ENCODE measurements around the gene KCNAB1. TPM values are rescaled to one million over a fixed set of nuclear protein-coding genes. Genes with fewer than 3 reads are reported as not detected.

KCNAB1 gene
- total and polyA plus RNA-seq, 2 donors (not counting 1 experiment from before 2014, with no cell fraction given), result not detected

DNA sequence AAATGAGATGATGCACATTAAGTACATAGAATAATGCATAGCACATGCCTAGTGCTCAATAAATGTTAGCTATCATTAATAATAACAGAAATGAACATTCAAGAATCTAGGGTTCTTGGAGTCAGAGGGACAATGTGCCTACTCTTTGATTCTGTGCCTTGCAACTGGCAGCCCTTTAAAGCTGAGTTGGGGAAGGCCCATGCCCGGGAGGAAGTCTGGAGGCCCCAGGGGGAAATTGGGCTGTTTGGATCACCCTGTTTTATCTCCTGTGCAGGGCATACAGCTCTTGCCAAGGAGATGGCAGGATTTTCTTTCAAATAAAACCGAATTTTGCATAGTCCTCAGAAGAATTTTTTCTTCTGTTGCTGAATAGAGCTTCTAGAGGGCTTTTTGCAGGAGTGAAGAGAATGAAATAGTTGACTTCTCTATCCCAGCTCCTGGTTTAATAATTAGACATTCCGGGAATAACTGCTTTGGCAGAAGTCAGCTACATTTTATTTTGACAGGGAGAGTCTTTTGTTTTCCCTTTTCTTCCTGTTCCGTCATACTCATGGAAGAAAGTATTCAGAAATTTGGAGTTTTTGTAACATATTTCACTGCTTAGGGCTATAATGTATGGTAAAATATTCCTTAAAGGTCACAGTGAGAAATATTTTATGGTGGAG lies 18.0 kb upstream of the KCNAB1 start:
- Histone ChIP-seq H3K9me3 (ENCODE audit: control extremely low read depth in 1 of 3, control insufficient read depth in 2 of 3, insufficient read depth in 1 of 3, low read length in 2 of 3) (peaks cover 0 to 10% (median 0%) of the 10 kb centered on the region in 3 donors), H3K27me3 (replicated peaks in 1 of 4; ENCODE audit: control extremely low read depth in 1 of 4, control insufficient read depth in 3 of 4, insufficient read depth in 4 of 4, low read length in 3 of 4) (peaks cover 0 to 4% (median 0%) of the 10 kb centered on the region in 4 experiments), H3K36me3 (replicated peaks in 1 of 2; ENCODE audit: control extremely low read depth in 1 of 2, control insufficient read depth in 1 of 2, extremely low read depth in 1 of 2, insufficient read depth in 2 of 2, low read length in 1 of 2) (no peaks in the 10 kb centered on the region), H3K4me1 (ENCODE audit: control insufficient read depth in 2 of 2, insufficient read depth in 2 of 2, low read length in 2 of 2) (no peaks in the 10 kb centered on the region), H3K79me2 (ENCODE audit: control insufficient read depth, insufficient read depth, low read length) (no peaks in the 10 kb centered on the region), H2AFZ (ENCODE audit: insufficient read depth, low read depth, low read length, poor library complexity, severe bottlenecking) (no peak overlapping the region), H4K20me1 (ENCODE audit: control insufficient read depth, insufficient read depth, low read length, poor library complexity, severe bottlenecking) (no peaks in the 10 kb centered on the region), H3K4me3 (ENCODE audit: control extremely low read depth in 1 of 5, extremely low read depth in 1 of 5, insufficient read depth in 1 of 5, low read depth in 2 of 5, low read length in 4 of 5) (no peak overlapping the region), H3K4me2 (replicated peaks; ENCODE audit: low read depth, low read length, poor library complexity, severe bottlenecking) (no peak overlapping the region), H3K27ac (ENCODE audit: low read length in 2 of 2) (no peak overlapping the region), H3K9ac (ENCODE audit: low read length) (no peak overlapping the region)
- ATAC-seq (ENCODE audit: low read depth) (no peak), DNase-seq (no peak)
- no peak overlapping the region for H3K27ac Mint-ChIP-seq
- 20% methylated on average over 1 of the region's 4 CpGs for WGBS (ENCODE audit: insufficient coverage)
- H3K4me1 Mint-ChIP-seq, result no peaks in the 10 kb centered on the region
- ChIA-PET CTCF (no interaction called here), POLR2A (no interaction called here)
- no peak overlapping the region for H3K4me3 Mint-ChIP-seq
- peaks cover 8% of the 10 kb centered on the region for H3K27me3 Mint-ChIP-seq
- TF ChIP-seq, protein P1, sequence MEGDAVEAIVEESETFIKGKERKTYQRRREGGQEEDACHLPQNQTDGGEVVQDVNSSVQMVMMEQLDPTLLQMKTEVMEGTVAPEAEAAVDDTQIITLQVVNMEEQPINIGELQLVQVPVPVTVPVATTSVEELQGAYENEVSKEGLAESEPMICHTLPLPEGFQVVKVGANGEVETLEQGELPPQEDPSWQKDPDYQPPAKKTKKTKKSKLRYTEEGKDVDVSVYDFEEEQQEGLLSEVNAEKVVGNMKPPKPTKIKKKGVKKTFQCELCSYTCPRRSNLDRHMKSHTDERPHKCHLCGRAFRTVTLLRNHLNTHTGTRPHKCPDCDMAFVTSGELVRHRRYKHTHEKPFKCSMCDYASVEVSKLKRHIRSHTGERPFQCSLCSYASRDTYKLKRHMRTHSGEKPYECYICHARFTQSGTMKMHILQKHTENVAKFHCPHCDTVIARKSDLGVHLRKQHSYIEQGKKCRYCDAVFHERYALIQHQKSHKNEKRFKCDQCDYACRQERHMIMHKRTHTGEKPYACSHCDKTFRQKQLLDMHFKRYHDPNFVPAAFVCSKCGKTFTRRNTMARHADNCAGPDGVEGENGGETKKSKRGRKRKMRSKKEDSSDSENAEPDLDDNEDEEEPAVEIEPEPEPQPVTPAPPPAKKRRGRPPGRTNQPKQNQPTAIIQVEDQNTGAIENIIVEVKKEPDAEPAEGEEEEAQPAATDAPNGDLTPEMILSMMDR (IDR thresholded peaks at IDR 0.05), result no peak
- no peak for TF ChIP-seq EZH2 (IDR thresholded peaks at IDR 0.05; ENCODE audit: borderline replicate concordance, insufficient read depth, low read depth, low read length, poor library complexity, severe bottlenecking)
- intact Hi-C loops (cut with micrococcal nuclease), result no loop called here
- no peaks in the 10 kb centered on the region for H3K9me3 Mint-ChIP-seq (ENCODE audit: insufficient read depth)

DNA sequence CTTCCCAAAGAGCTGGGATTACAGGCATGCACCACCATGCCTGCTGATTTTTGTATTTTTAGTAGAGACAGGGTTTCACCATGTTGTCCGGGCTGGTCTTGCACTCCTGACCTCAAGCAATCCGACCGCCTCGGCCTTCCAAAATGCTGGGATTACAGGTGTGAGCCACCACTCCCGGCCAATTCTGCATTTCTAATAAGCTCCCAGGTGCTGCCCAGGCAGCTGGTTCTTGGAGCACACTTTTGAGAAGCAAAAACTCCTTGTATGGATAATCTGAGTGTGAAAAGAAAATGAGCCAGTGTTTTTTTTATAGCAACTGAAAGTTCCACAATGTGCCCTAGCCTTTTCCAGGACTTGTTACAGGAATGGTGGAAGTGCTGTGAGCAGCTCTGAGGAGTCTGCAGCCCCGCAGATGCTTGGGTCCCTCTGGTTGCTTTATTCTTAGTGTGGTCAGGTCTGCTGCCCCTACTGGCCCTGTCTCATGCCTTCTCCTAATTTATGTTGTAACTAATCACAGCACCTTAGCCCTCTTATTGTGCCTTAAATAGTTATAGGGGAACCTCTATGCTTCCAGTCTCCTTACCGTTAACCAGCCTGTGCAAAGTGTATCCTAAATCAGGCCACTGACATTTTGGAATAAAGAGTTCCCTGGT lies 13.5 kb upstream of the KCNAB1 start:
- Histone ChIP-seq H3K4me2 (replicated peaks; ENCODE audit: low read depth, low read length, poor library complexity, severe bottlenecking) (no peak overlapping the region), H3K27me3 (replicated peaks in 1 of 4; ENCODE audit: control extremely low read depth in 1 of 4, control insufficient read depth in 3 of 4, insufficient read depth in 4 of 4, low read length in 3 of 4) (peaks cover 0 to 5% (median 2%) of the 10 kb centered on the region in 4 experiments), H3K4me1 (ENCODE audit: control insufficient read depth in 2 of 2, insufficient read depth in 2 of 2, low read length in 2 of 2) (no peaks in the 10 kb centered on the region), H2AFZ (ENCODE audit: insufficient read depth, low read depth, low read length, poor library complexity, severe bottlenecking) (no peak overlapping the region), H3K9me3 (ENCODE audit: control extremely low read depth in 1 of 3, control insufficient read depth in 2 of 3, insufficient read depth in 1 of 3, low read length in 2 of 3) (peaks cover 0 to 3% (median 0%) of the 10 kb centered on the region in 3 donors), H4K20me1 (ENCODE audit: control insufficient read depth, insufficient read depth, low read length, poor library complexity, severe bottlenecking) (no peaks in the 10 kb centered on the region), H3K79me2 (ENCODE audit: control insufficient read depth, insufficient read depth, low read length) (no peaks in the 10 kb centered on the region), H3K9ac (ENCODE audit: low read length) (no peak overlapping the region), H3K36me3 (replicated peaks in 1 of 2; ENCODE audit: control extremely low read depth in 1 of 2, control insufficient read depth in 1 of 2, extremely low read depth in 1 of 2, insufficient read depth in 2 of 2, low read length in 1 of 2) (no peaks in the 10 kb centered on the region), H3K27ac (ENCODE audit: low read length in 2 of 2) (no peak overlapping the region), H3K4me3 (ENCODE audit: control extremely low read depth in 1 of 5, extremely low read depth in 1 of 5, insufficient read depth in 1 of 5, low read depth in 2 of 5, low read length in 4 of 5) (no peak overlapping the region)
- CTCF ChIA-PET, result no interaction called here
- POLR2A ChIA-PET, result no interaction called here
- WGBS (ENCODE audit: insufficient coverage), result 78% methylated on average over 4 of the region's 7 CpGs
- Mint-ChIP-seq H3K27me3 (peaks cover 15% of the 10 kb centered on the region), H3K4me3 (no peak overlapping the region), H3K9me3 (ENCODE audit: insufficient read depth) (no peaks in the 10 kb centered on the region), H3K4me1 (no peaks in the 10 kb centered on the region), H3K27ac (no peak overlapping the region)
- intact Hi-C loops (cut with micrococcal nuclease), result no loop called here
- DNase-seq (no peak), ATAC-seq (ENCODE audit: low read depth) (no peak)
- TF ChIP-seq EZH2 (IDR thresholded peaks at IDR 0.05; ENCODE audit: borderline replicate concordance, insufficient read depth, low read depth, low read length, poor library complexity, severe bottlenecking), result no peak
- TF ChIP-seq, protein P1 (IDR thresholded peaks at IDR 0.05), result no peak

Measured in B cell (primary cell).